Activated naive CD8-positive, alpha-beta T cell treated with anti-CD3 and anti-CD28 coated beads for 36 hours (primary cell): Measurements from ENCODE around the gene DSCAML1. TPM values are rescaled to one million over a fixed set of nuclear protein-coding genes. Genes with fewer than 3 reads are reported as not detected.

Experiments used
- DNase-seq: peaks from one replicate; pipeline ENCODE4 v3.0.0; 2021
- H3K27ac Mint-ChIP-seq: one replicate; pipeline ENCODE4 v1.8.0; 2022; ENCODE audit warnings: mild to moderate bottlenecking, moderate library complexity, mixed read lengths
- H3K27me3 Mint-ChIP-seq: one replicate; pipeline ENCODE4 v1.8.0; 2022; ENCODE audit warnings: mild to moderate bottlenecking, mixed read lengths
- H3K36me3 Mint-ChIP-seq: one replicate; pipeline ENCODE4 v1.8.0; 2021; ENCODE audit warnings: mild to moderate bottlenecking, mixed read lengths
- H3K4me1 Mint-ChIP-seq: one replicate; pipeline ENCODE4 v1.8.0; 2021; ENCODE audit warnings: mixed read lengths
- H3K4me3 Mint-ChIP-seq: one replicate; pipeline ENCODE4 v1.8.0; 2022; ENCODE audit warnings: mild to moderate bottlenecking, moderate library complexity, mixed read lengths
- H3K9me3 Mint-ChIP-seq: one replicate; pipeline ENCODE4 v1.8.0; 2022; ENCODE audit warnings: mixed read lengths
- total RNA-seq, 2 experiments: library from RNA; stranded (reverse); gene quantifications; one replicate each; pipeline ENCODE4 v1.2.3, GENCODE V29; 2021

Gene DSCAML1
- total RNA-seq, 2 experiments from 2014 or later = 0.87 to 0.94 TPM

- no peaks in the 10 kb centered on the region for H3K36me3 Mint-ChIP-seq
- no peaks in the 10 kb centered on the region for H3K4me1 Mint-ChIP-seq
- DNase-seq = no peak
- no peak overlapping the region for H3K27ac Mint-ChIP-seq
- H3K9me3 Mint-ChIP-seq = no peaks in the 10 kb centered on the region
- H3K27me3 Mint-ChIP-seq = peaks cover 3% of the 10 kb centered on the region
- no peak overlapping the region for H3K4me3 Mint-ChIP-seq
Measured at GRCh38 chr11:117639601-117640000, 157.4 kb downstream of the DSCAML1 start.

GRCh38 chr11:117638911-117639543 lies 158.0 kb downstream of the DSCAML1 start:
- Mint-ChIP-seq H3K4me1 (no peaks in the 10 kb centered on the region), H3K27me3 (no peaks in the 10 kb centered on the region), H3K4me3 (no peak overlapping the region), H3K9me3 (no peaks in the 10 kb centered on the region), H3K36me3 (no peaks in the 10 kb centered on the region), H3K27ac (no peak overlapping the region)
- DNase-seq = no peak

- Mint-ChIP-seq H3K4me1 (no peaks in the 10 kb centered on the region), H3K27me3 (no peaks in the 10 kb centered on the region), H3K27ac (no peak overlapping the region), H3K9me3 (no peaks in the 10 kb centered on the region), H3K36me3 (no peaks in the 10 kb centered on the region), H3K4me3 (no peak overlapping the region)
- no peak for DNase-seq
Measured at GRCh38 chr11:117634756-117635603, 162.0 kb downstream of the DSCAML1 start.

GRCh38 chr11:117633976-117634755 lies 162.8 kb downstream of the DSCAML1 start:
- H3K4me1 Mint-ChIP-seq = no peaks in the 10 kb centered on the region
- no peaks in the 10 kb centered on the region for H3K36me3 Mint-ChIP-seq

GRCh38 chr11:117633186-117633754 lies 163.7 kb downstream of the DSCAML1 start:
- H3K9me3 Mint-ChIP-seq = no peaks in the 10 kb centered on the region
- H3K4me3 Mint-ChIP-seq = no peak overlapping the region
- DNase-seq = no peak
- H3K36me3 Mint-ChIP-seq = no peaks in the 10 kb centered on the region
- H3K27ac Mint-ChIP-seq = no peak overlapping the region
- H3K27me3 Mint-ChIP-seq = no peaks in the 10 kb centered on the region
- no peaks in the 10 kb centered on the region for H3K4me1 Mint-ChIP-seq

More at GRCh38 chr11:117633976-117634755, 162.8 kb downstream of the DSCAML1 start:
- no peak overlapping the region for H3K27ac Mint-ChIP-seq
- DNase-seq = no peak
- H3K4me3 Mint-ChIP-seq = no peak overlapping the region
- H3K27me3 Mint-ChIP-seq = no peaks in the 10 kb centered on the region
- no peaks in the 10 kb centered on the region for H3K9me3 Mint-ChIP-seq

- DNase-seq = no peak
- Mint-ChIP-seq H3K4me3 (no peak overlapping the region), H3K4me1 (no peaks in the 10 kb centered on the region), H3K36me3 (no peaks in the 10 kb centered on the region), H3K9me3 (no peaks in the 10 kb centered on the region), H3K27me3 (peaks cover 4% of the 10 kb centered on the region), H3K27ac (no peak overlapping the region)
Measured at GRCh38 chr11:117632306-117632705, 164.7 kb downstream of the DSCAML1 start.

- no peaks in the 10 kb centered on the region for H3K9me3 Mint-ChIP-seq
- H3K27me3 Mint-ChIP-seq = peaks cover 5% of the 10 kb centered on the region
Measured at GRCh38 chr11:117631336-117632140, 165.5 kb downstream of the DSCAML1 start.

GRCh38 chr11:117629891-117630538 lies 167.0 kb downstream of the DSCAML1 start:
- no peak for DNase-seq
- H3K4me1 Mint-ChIP-seq = no peaks in the 10 kb centered on the region
- no peak overlapping the region for H3K4me3 Mint-ChIP-seq
- H3K9me3 Mint-ChIP-seq = no peaks in the 10 kb centered on the region
- peaks cover 5% of the 10 kb centered on the region for H3K27me3 Mint-ChIP-seq
- H3K36me3 Mint-ChIP-seq = no peaks in the 10 kb centered on the region
- H3K27ac Mint-ChIP-seq = no peak overlapping the region

More at GRCh38 chr11:117631336-117632140, 165.5 kb downstream of the DSCAML1 start:
- H3K27ac Mint-ChIP-seq = no peak overlapping the region
- H3K36me3 Mint-ChIP-seq = no peaks in the 10 kb centered on the region
- no peak for DNase-seq
- no peak overlapping the region for H3K4me3 Mint-ChIP-seq
- no peaks in the 10 kb centered on the region for H3K4me1 Mint-ChIP-seq

- no peak overlapping the region for H3K4me3 Mint-ChIP-seq
- H3K9me3 Mint-ChIP-seq = no peaks in the 10 kb centered on the region
- no peaks in the 10 kb centered on the region for H3K4me1 Mint-ChIP-seq
- H3K27ac Mint-ChIP-seq = no peak overlapping the region
- peaks cover 5% of the 10 kb centered on the region for H3K27me3 Mint-ChIP-seq
- no peaks in the 10 kb centered on the region for H3K36me3 Mint-ChIP-seq
- DNase-seq = no peak
Measured at GRCh38 chr11:117629146-117629545, 167.9 kb downstream of the DSCAML1 start.

- Mint-ChIP-seq H3K27ac (no peak overlapping the region), H3K27me3 (peaks cover 5% of the 10 kb centered on the region), H3K4me3 (no peak overlapping the region), H3K9me3 (no peaks in the 10 kb centered on the region), H3K36me3 (no peaks in the 10 kb centered on the region), H3K4me1 (no peaks in the 10 kb centered on the region)
- DNase-seq = no peak
Measured at GRCh38 chr11:117627259-117627658, 169.8 kb downstream of the DSCAML1 start.

- Mint-ChIP-seq H3K4me3 (no peak overlapping the region), H3K9me3 (peaks cover 2% of the 10 kb centered on the region), H3K36me3 (no peaks in the 10 kb centered on the region), H3K27me3 (peaks cover 5% of the 10 kb centered on the region), H3K4me1 (no peaks in the 10 kb centered on the region), H3K27ac (no peak overlapping the region)
- no peak for DNase-seq
Measured at GRCh38 chr11:117626576-117626975, 170.4 kb downstream of the DSCAML1 start.

GRCh38 chr11:117625237-117625636 lies 171.8 kb downstream of the DSCAML1 start:
- Mint-ChIP-seq H3K27ac (no peak overlapping the region), H3K4me1 (no peaks in the 10 kb centered on the region), H3K27me3 (peaks cover 5% of the 10 kb centered on the region), H3K9me3 (peaks cover 5% of the 10 kb centered on the region), H3K4me3 (no peak overlapping the region), H3K36me3 (no peaks in the 10 kb centered on the region)
- DNase-seq = no peak

- H3K36me3 Mint-ChIP-seq = no peaks in the 10 kb centered on the region
- H3K4me3 Mint-ChIP-seq = no peak overlapping the region
- no peaks in the 10 kb centered on the region for H3K4me1 Mint-ChIP-seq
- DNase-seq = no peak
- peaks cover 5% of the 10 kb centered on the region for H3K27me3 Mint-ChIP-seq
- H3K27ac Mint-ChIP-seq = no peak overlapping the region
- peaks cover 5% of the 10 kb centered on the region for H3K9me3 Mint-ChIP-seq
Measured at GRCh38 chr11:117623831-117624271, 173.2 kb downstream of the DSCAML1 start.

- no peaks in the 10 kb centered on the region for H3K4me1 Mint-ChIP-seq
- no peak overlapping the region for H3K4me3 Mint-ChIP-seq
- DNase-seq = no peak
- no peaks in the 10 kb centered on the region for H3K27me3 Mint-ChIP-seq
- H3K9me3 Mint-ChIP-seq = peaks cover 5% of the 10 kb centered on the region
- no peaks in the 10 kb centered on the region for H3K36me3 Mint-ChIP-seq
- no peak overlapping the region for H3K27ac Mint-ChIP-seq
Measured at GRCh38 chr11:117621226-117621625, 175.8 kb downstream of the DSCAML1 start.
